Kidney capillary endothelial cell (primary cell): ENCODE results near the gene ANXA6.
A peak's percentile ranks its signal among the peaks of the same experiment; 100 is the strongest.
"Not testable (repeated sequence)": the region's sequence is repeated elsewhere in the genome, so short reads cannot be mapped to it uniquely, and the experiment has no call there.

ENCODE experiments used
- DNase-seq: peaks from one replicate; pipeline ENCODE4 v3.0.0-alpha.2; 2018; ENCODE audit warnings: low spot score

The ANXA6 gene

DNA sequence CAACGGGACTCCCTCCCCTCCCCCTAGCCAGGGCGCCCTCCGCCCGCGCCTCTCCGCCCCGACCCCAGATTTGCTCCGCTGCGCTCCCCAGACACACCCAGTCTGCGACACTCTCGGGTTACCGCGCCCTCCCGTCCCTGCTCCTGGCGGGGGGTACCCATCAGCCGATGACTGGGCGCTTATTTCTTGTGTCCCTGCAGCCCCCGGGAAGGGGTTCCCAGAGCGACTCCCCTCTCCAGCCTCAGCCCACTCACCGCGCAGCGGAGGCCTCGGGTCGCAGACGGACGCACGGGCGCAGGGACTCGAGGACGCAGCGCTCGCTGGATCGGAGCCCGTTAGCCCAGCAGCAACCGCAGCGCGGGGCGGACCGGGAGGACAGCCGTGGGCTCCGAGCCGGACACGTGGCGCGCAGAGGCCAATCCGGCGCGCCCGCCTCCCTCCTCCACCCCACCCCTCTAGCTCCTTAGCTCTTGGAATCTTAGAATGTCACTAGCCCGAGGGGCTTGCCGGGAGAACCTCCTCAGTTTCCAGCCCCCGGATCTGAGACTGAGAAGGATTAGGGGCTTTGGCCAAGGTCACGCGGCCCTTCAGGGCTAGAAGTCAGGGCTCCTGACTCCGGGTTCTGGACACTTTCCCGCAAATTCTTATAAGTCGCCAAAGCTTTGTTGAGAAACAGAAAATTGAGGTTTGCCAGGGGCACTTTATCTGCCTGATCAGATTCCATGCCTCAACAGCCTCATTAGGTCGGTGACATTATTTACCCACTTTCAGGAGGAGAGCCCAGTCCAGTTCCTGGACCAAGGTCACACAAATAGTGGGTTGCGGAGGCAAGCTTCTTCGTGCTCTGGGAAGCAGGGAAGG lies at the start of gene ANXA6:
ANXA6 (minus strand) TSS at position 354 of the 861 bp plus-strand sequence. CDS start 9,878 bp downstream, outside the sequence.
- DNase-seq = peak; percentile 79

DNA sequence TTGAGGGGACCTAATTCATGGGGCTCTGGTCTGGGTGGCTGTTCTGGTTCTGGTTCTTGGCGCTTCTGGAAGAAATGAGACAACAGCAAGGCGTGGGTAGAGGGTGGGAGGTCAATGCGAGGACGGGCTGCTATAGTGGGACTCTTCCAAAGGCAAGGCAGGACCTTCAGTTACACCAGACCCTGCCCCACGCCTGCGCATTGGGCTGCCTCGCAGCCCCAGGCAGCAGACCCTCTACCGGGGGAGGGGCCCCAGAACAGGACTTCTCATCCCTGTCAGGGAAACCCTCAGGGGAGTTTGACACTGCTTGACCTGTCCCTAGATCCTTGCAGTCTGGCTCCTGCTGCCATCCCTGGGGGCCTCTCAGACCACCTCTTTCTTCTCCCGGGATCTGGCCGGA lies 47.8 kb upstream of the ANXA6 start:
- no peak for DNase-seq

DNA sequence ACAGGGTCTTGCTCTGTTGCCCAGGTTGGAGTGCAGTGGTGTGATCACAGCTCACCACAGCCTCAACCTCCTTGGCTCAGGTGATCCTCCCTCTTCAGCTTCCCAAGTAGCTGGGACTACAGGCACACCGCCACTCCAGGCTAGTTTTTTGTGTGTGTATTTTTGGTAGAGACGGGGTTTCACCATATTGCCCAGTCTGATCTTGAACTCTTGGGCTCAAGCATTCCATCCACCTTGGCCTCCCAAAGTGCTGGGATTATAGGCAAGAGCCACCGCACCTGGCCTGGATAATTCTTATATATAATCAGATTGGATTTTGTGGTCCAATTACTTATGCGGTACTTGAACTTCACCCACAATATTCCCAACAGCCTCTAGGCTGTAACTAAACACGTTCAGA lies 46.5 kb upstream of the ANXA6 start:
- no peak for DNase-seq

DNA sequence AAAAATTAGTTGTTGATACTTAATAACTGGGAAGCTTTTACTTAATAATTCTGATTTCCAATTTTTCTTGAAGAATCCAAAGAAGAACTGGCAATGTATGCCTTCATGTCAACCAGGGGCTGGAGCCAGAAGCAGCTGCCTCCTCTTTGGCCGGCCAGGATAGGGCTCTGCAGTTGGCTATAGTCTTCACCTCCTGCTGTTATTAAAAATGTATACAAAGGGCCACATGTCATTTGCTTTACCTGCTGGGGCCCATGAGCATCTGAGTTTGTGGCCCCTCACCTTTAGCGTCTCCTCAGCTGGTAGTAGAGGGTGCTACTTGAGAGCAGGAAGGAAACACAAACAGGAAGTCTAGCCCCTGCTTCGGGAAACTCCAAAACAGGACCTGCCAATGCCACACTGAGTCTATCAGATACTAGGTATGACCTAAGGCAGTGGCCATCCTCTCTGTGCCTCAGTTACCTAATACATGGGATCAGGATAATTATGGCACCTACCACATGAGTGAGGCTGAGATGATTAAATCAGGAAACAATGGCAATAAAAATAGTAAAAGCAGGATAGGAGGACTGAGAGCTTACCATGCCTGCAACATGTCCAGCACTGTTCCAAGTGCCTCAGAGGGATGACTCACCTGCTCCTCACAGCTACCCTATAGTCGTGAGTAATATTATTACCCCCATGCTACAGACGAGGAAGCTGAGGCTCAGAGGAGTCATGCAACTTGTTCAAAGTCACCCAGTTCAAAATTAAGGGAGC lies 45.0 kb upstream of the ANXA6 start:
- peak; percentile 47 for DNase-seq

DNA sequence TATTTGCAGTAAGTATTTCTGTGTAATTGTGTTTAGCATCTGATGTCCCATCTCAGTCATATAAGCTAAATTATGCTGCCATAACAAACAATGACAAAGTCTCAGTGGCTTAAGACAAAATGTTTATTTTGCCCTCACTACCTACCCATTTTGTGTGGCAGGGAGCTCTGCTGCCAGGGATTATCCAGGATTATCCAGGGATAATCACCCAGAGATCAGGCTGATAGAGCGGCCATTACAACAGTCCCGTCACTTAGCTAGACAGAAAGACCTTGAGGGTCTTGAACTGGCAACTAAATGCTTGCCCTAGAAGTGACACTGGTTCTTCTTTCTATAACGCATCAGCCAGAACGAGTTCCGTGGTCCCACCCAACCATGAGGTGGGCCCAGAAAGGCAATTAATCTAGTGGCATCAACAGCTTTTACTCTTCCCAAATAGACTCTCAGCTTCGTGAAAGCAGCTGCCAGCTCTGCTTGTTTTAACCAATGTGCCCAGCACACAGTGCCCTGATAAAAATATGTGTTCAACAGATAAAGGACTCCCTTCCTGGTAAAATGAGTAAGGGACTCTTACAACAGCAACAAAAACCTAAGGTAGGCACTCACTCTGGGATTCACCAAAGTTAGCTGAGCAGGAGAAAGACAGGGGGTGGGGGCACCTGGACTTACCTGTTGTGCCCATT lies 43.5 kb upstream of the ANXA6 start:
- no peak for DNase-seq

DNA sequence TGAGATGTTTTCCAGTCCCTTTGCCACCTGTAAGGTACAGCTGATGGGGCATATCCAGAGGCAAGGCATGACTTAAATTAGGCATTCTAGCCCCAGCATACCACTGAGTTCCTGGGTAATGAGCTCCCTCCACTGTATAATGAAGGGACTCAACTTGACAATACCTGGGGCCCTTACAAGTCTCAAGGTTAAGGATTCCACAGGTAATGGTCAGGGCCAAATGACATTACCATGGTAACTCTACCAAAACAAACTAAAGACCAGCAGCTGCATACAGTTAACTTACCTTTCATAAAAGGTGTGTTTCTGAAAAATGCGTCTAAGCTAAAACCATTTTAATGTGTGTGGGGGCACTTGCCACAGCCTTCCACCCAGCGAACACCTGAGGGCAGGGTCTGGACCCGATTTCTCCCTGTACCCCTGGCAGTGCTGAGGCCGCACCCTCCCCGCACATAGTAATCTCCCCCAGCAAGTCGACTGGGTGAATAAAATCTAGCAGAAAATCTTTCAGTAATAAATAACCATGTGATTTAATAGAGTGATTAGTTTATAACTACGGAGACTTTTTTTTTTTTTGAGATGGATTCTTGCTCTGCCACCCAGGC lies 42.1 kb upstream of the ANXA6 start:
- DNase-seq = no peak

DNA sequence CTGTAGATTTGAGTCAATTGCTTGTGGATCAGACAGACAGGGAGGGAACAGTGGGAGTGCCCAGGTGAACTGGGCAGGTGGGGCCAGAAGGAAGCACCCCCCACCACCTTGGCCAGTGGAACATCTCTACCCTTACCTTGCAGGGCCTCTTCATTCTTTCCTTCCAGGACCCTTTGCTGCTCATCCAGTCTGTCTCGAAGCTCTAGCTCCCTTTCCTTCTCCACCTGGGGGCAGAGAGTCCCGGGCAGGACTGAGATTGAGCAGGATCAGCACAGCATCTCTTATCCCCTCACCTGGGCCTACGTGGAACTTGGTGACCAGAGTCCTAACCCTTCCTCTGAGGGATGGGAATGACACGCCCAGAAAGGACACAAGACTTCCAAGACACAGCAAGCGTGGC lies 41.3 kb upstream of the ANXA6 start:
- no peak for DNase-seq

DNA sequence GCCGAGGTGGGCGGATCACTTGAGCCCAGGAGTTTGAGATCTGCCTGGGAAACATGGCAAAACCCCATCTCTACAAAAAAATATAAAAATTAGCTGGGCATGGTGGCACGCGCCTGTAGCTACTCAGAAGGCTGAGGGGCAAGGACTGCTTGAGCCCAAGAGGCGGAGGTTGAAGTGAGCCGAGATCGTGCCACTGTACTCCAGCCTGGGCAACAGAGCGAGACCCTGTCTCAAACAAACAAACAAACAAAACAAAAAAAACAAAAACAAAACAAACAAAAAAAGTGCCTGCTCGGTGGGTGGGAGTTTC lies 39.7 kb upstream of the ANXA6 start:
- DNase-seq = not testable (repeated sequence)

DNA sequence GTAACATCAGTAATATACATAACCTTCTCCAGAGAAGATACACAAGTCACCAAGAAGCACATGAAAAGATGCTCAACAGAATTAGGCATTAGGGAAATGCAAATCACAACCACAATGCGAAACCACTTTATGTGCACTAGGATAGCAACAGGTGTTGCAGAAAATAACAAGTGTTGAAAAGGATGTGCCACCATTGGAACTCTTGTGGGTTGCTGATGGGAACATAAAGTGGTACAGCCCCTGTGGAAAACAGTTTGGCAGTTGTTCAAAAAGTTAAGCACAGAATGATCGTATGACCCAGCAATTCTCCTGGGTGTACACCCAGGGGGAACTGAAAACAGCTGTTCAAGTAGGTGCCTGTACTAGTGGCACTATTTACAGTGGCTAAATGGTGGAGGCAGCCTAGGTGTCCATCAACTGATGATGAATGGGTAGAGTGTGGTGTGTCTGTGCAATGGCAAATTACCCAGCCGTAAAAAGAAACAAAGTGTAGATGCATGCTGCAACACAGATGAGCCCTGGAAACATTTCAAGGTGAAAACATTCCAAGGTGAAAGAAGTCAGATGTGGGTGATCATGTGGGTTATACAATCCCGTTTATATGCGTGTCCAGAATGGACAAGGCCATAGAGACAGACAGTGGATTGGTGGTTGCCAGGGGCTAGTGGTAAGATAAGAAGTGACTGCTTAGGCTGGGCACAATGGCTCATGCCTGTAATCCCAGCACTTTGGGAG lies 39.1 kb upstream of the ANXA6 start:
- no peak for DNase-seq

DNA sequence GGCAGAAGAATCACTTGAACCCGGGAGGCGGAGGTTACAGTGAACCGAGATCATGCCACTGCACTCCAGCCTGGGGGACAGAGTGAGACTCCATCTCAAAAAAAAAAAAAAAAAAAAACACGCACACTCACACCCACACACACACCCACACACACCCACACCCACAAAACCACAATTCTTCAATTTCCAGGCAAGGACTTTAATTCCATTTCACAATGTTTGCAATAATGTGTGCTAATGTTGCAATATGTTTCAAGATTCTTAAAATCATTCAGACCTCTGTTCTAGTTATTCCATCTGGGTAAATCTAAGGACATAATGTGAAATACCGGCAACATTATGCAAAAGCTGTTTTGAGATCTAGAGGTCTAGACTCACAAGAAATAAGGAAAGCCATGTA lies 38.0 kb upstream of the ANXA6 start:
- no peak for DNase-seq

DNA sequence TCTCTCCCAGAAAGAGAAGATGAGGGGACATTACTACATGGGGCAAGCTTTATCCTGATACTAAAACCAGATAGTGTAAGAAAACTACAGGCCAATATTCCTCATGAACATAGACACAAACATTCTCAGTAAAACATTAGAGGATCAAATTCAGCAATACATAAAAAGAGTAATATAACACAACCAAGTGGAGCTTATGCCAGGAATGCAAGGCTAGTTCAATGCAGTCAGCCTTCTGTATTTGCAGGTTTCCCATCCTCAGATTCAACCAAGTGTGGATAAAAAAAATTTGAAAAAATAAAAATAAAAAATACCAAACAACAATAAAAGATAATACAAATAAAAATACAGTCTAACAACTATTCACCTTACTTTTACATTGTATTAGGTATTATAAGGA lies 35.0 kb upstream of the ANXA6 start:
- no peak for DNase-seq

DNA sequence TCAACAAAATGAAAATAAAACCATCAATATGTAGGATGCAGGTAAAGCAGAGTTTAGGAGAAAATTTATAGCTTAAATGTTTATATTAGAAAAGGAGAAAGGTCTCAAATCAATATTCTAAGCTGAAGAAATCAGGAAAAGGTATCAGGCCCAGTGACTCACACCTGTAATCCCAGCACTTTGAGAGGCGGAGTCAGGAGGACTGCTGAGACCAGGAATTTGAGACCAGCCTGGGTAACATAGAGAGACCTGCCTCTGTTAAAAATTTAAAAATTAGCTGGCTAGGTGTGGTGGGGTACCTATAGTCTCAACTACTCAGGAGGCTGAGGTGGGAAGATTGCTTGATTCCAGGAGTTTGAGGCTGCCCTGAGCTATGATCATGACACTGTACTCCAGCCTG lies 34.1 kb upstream of the ANXA6 start:
- DNase-seq = no peak

DNA sequence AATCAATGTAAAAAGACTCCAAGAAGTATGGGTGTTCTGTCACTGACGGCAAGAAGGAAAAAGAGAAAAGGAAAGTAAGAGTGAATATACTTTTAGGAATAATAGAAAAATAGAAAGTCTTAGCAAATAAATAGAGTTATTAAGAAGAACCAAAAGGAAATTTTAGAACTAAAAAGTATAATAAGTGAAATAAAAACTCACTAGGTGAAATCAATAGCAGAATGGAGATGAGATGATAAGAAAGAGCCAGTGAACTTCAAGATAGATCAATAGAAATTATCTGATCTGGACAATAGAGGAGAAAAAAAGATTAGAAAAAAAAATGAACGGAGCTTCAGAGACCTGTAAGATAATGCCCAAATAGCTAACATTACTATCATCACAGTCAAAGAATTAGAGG lies 31.6 kb upstream of the ANXA6 start:
- no peak for DNase-seq

DNA sequence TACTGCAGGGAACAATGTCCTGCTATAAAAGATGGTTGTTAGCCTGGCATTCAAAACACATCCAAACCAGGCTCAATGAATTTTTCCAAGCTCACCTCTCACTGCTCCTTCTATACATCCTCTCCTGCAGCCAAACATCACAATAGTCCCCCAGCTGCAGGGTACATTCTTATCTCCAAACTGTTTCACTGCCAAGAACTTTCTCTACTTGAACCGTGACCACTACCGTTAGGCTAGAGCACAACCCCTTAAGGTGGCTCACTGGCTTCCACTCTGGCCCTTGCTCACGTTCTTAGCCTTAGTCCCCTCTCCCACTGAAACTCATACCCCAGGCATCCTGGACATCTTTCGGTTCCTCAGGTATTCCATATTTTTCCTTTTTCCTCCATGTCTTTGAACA lies 29.0 kb upstream of the ANXA6 start:
- DNase-seq = no peak

DNA sequence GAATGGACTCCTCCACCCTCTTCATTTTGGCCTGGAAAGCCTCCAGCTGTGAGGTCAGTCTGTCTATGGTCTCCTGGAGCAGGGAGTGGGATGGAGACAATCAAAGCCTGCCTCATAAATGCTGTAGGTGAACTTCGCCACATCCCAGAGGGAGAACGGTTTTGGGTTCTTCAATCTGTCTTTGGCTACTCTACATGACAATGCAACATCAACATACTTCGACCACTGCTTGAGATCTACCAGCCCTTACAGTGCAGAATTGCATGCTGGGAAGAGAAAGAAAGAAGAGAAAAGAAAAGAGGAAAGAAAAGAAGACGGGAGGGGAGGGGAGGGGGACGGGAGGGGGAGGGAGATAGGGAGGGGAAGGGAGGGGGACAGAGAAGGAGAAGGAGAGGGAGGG lies 28.5 kb upstream of the ANXA6 start:
- no peak for DNase-seq

DNA sequence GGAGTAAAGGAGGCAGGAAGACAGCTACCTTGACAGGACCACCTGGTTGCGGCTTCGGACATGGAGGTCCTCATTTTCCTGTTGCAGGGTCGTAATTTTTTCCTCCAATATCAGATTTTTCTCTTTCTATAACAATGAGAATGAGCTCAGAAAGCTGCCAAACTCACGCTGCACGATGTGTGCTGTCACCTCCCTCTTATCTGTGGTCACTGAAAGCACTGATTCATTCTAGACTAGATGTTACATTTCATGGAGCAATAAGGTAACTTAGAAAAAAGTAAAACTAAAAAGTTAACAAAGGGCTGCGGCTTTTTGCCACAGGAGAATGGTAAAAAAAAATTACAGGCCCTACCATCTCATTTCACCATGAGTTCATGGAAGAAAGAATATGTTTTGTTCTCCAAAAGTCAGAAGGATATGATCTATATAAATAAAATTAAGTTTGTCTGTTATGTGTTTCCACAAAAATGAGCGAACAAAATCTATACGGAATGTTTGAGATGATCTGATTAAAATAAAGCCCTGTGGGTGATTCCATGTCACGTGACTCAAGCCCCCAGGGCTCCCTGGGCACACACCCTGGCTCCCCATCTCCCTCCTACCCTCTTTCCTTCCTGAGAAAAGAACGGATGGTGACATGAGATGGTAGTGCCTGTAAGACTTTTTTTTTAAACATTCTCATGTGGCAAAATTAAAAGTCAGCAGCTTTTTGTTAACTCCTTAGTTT lies 26.9 kb upstream of the ANXA6 start:
- no peak for DNase-seq

DNA sequence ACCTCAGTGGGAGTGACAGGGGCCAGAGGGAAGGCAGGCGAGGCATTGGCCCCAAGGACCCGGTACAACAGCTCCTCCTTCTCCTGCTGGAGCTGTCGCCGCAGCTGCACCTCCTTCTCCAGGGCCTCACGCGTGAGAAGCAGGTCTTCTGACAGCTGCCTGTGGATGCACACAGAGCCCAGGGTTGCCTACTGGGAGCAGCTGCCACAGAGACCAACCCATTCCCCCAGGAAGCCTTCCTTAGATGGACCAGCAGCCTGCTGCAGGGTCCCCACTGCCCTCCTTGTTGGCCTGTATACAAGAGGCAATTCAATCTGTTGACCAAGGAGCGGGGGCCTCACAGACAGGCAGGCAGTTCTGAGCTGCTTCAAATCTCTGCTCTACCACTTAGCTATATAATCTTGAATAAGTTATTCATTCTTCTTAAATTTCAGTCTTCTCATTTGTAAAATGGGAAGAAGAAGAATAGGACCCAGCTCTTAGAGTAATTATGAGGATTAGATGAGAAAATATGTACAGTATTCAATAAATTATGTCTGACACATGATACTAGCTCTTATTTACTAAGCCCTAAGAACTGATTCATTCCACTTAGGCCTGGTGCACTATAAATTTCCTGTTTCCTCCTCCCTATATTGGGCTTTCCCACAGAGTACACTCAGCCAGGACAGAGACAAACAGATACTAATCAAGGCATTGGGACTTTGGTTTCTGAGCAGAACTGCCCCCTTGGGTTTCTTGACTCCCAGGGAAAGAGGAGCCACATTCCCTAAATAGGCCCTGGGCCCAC lies 26.1 kb upstream of the ANXA6 start:
- no peak for DNase-seq

DNA sequence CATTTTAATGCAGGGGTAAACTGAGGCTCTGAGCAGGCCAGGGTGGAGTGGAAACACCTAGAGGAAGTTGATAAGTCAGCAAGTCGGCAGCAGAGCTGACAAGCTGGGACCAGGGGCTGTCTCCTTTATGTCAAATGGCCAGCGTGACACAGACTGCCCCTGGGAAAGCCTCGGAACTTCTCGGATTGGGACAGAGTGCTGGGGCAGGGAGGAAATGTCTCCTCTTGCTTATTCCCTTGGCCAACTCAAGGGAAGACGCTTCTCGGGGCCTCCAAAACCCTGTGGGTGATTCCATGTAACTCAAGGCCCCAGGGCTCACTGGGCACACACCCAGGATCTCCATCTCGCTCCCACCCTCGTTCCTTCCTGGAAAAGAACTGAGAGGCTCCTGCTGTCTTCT lies 25.4 kb upstream of the ANXA6 start:
- DNase-seq = no peak

DNA sequence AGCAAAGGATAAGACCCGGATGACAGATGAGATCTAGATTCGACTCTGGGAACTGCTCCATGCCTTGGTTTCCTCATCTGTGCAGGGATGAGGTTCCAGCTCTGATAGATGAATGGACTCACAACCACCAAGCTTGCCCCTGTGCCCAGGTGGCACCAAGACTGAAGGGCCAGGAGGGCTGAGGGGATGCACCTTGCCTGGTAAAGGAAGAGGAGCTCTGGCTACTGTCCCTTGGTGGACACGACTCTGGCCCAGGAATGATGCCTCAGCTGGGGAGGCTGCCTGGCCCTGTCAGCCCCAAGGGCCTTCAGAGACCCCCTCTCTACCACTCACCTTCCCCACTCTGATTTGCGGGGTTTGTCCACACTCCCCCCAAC lies 24.9 kb upstream of the ANXA6 start:
- no peak for DNase-seq

DNA sequence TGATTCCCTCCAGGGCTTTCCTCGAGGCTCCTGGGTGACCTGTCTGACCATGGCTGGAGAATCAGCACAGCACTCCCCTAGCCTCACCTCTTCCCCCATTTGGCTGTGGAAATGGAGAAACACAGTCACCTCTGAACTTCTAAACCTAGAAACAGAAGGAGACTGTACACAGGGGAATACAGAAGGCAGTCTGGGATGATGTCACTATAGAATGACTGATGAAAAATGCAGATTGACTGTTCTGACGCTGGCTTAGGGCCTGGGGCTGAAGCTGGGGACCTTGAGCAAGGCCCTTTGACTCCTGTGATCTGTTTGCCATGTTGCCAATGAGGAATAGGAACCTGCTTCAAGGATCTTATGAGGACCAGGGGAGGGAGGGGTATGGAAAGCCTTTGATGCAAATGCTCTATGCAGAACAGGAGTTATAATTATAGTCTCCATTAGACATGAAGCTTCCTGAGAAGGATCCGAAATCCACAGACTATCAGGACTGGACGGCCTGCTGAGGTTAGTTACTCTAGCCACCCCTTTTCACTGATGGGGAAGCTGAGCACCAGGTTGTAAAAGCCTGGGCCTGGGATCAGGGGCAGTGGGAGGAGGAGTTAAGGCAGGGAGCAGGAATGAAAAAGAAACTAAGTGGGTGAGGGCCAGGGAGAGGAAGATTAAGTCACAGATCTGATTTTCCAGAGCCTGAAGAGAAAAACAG lies 24.4 kb upstream of the ANXA6 start:
- DNase-seq = no peak
